ENCODE measurements around the gene WWOX. TPM values are rescaled to one million over a fixed set of nuclear protein-coding genes. Genes with fewer than 3 reads are reported as not detected.

Gene WWOX
- total and polyA plus RNA-seq, 2 of the 13 experiments (the other 11 are each of a cell fraction or from before 2014, with no cell fraction given), result 9.1 to 37.4 TPM

GRCh38 chr16:78483124-78483992 lies 383.9 kb downstream of the WWOX start (continued):
- TF ChIP-seq ZFP91 (CRISPR knock-in tag; IDR thresholded peaks at IDR 0.05; ENCODE audit: borderline replicate concordance) (no peak; the same call in 1 of the 2 replicates), ZNF337 (CRISPR knock-in tag; IDR thresholded peaks at IDR 0.05; ENCODE audit: borderline replicate concordance, low read depth) (no peak), HNF4G (IDR thresholded peaks at IDR 0.05; ENCODE audit: borderline replicate concordance, low read depth, low read length) (peak; percentile 96), HNF4G (CRISPR knock-in tag; IDR thresholded peaks at IDR 0.05; ENCODE audit: borderline replicate concordance, low read depth) (peak; percentile 90), ZNF597 (CRISPR knock-in tag; IDR thresholded peaks at IDR 0.05) (no peak), HNRNPUL1 (IDR thresholded peaks at IDR 0.05; ENCODE audit: low read depth, low read length) (no peak), JARID2 (CRISPR knock-in tag; IDR thresholded peaks at IDR 0.05; ENCODE audit: insufficient replicate concordance) (no peak), ZNF484 (CRISPR knock-in tag; IDR thresholded peaks at IDR 0.05; ENCODE audit: borderline replicate concordance, low read depth) (no peak), ARHGAP35 (CRISPR knock-in tag; IDR thresholded peaks at IDR 0.05; ENCODE audit: borderline replicate concordance) (no peak), PLSCR1 (CRISPR knock-in tag; IDR thresholded peaks at IDR 0.05; ENCODE audit: borderline replicate concordance) (no peak), IKZF1 (IDR thresholded peaks at IDR 0.05) (no peak), TRIM24 (CRISPR knock-in tag; IDR thresholded peaks at IDR 0.05) (no peak), ZNF615 (CRISPR knock-in tag; IDR thresholded peaks at IDR 0.05; ENCODE audit: borderline replicate concordance) (no peak), ATAD3A (CRISPR knock-in tag; IDR thresholded peaks at IDR 0.05) (no peak), FOXC1 (CRISPR knock-in tag; IDR thresholded peaks at IDR 0.05; ENCODE audit: borderline replicate concordance) (no peak), ZNF24 (IDR thresholded peaks at IDR 0.05) (no peak; the same call in 1 of the 2 replicates), FIP1L1 (IDR thresholded peaks at IDR 0.05; ENCODE audit: borderline replicate concordance, insufficient read depth, low read depth, low read length) (no peak), MATR3 (CRISPR knock-in tag; IDR thresholded peaks at IDR 0.05) (no peak), ZNF263 (CRISPR knock-in tag; IDR thresholded peaks at IDR 0.05) (no peak), ZBTB39 (CRISPR knock-in tag; IDR thresholded peaks at IDR 0.05) (peak; percentile 70; the same call in 1 of the 2 replicates), ZNF503 (CRISPR knock-in tag; IDR thresholded peaks at IDR 0.05) (peak; percentile 88)
